Hepatocyte (in vitro differentiated cells): ENCODE results near the gene MRPL3. TPM values are rescaled to one million over a fixed set of nuclear protein-coding genes. Genes with fewer than 3 reads are reported as not detected.

Experiments used
- DNase-seq: peaks from one replicate; pipeline ENCODE4 v3.0.0-alpha.2; 2016; ENCODE audit warnings: low spot score
- H2AFZ ChIP-seq: fragments of 200-600 bp; sonication (generic); 2 replicates; pipeline ENCODE4 v1.6.0; 2016; ENCODE audit warnings: antibody characterized with exemption, mild to moderate bottlenecking
- H3K27ac ChIP-seq: fragments of 200-600 bp; sonication (generic); 2 replicates; pipeline ENCODE4 v1.5.1; 2016; ENCODE audit warnings: mild to moderate bottlenecking
- H3K27me3 ChIP-seq: fragments of 200-600 bp; sonication (generic); 2 replicates; pipeline ENCODE4 v1.6.1; 2016
- H3K36me3 ChIP-seq: fragments of 200-600 bp; sonication (generic); replicated peaks from 2 replicates; pipeline ENCODE4 v1.5.1; 2016; ENCODE audit warnings: low read depth; ENCODE audit not compliant: insufficient read depth
- H3K4me1 ChIP-seq: fragments of 200-600 bp; sonication (generic); 2 replicates; pipeline ENCODE4 v1.5.1; 2016; ENCODE audit warnings: mild to moderate bottlenecking, moderate library complexity; ENCODE audit not compliant: insufficient read depth
- H3K4me2 ChIP-seq: fragments of 200-600 bp; sonication (generic); 2 replicates; pipeline ENCODE4 v1.6.0; 2016
- H3K4me3 ChIP-seq: fragments of 200-600 bp; sonication (generic); 2 replicates; pipeline ENCODE4 v1.5.1; 2016; ENCODE audit warnings: mild to moderate bottlenecking
- H3K79me2 ChIP-seq: fragments of 200-600 bp; sonication (generic); 2 replicates; pipeline ENCODE4 v1.6.0; 2017; ENCODE audit warnings: mild to moderate bottlenecking
- H3K9me2 ChIP-seq: fragments of 200-600 bp; sonication (generic); replicated peaks from 2 replicates; pipeline ENCODE4 v1.6.0; 2017; ENCODE audit warnings: mild to moderate bottlenecking; ENCODE audit not compliant: insufficient read depth
- H3K9me3 ChIP-seq: fragments of 200-600 bp; sonication (generic); 2 replicates; pipeline ENCODE4 v1.5.1; 2016; ENCODE audit warnings: low read depth, mild to moderate bottlenecking
- H4K20me1 ChIP-seq: fragments of 200-600 bp; sonication (generic); 2 replicates; pipeline ENCODE4 v1.6.0; 2016; ENCODE audit warnings: mild to moderate bottlenecking; ENCODE audit not compliant: insufficient read depth, poor library complexity, severe bottlenecking
- CTCF ChIP-seq: fragments of 200-600 bp; sonication (generic); IDR thresholded peaks from 2 replicates; pipeline ENCODE4 v1.5.1; 2016; ENCODE audit warnings: antibody characterized with exemption, mild to moderate bottlenecking; ENCODE audit not compliant: poor library complexity
- EZH2 ChIP-seq: fragments of 200-600 bp; sonication (generic); IDR thresholded peaks from 2 replicates; pipeline ENCODE4 v1.6.1; 2016; ENCODE audit warnings: antibody characterized with exemption, mild to moderate bottlenecking, borderline replicate concordance
- EZH2phosphoT487 ChIP-seq: fragments of 200-600 bp; sonication (generic); IDR thresholded peaks from one replicate; pipeline ENCODE4 v1.6.1; 2018; ENCODE audit warnings: antibody characterized with exemption, mild to moderate bottlenecking, low read depth, moderate library complexity; ENCODE audit not compliant: unreplicated experiment, severe bottlenecking
- WGBS: methylation state at CpG from one replicate; pipeline ENCODE4 v1.1.6; 2016; ENCODE audit warnings: low lambda C conversion rate; ENCODE audit errors: missing lambda C conversion rate; 5-methylcytosine and 5-hydroxymethylcytosine counted together
- polyA plus RNA-seq: library from polyadenylated mRNA; unstranded; fragments of >200 nt; fragmentation: Nextera tagmentation; extraction: Ambion mirVana; gene quantifications from 2 replicates; pipeline ENCODE4 v1.2.1, GENCODE V29; 2016
- total RNA-seq: library from RNA; depleted of rRNA; stranded (reverse); fragments of >200 nt; gene quantifications from 2 replicates; pipeline ENCODE4 v1.2.3, GENCODE V29; 2014

The MRPL3 gene
- total and polyA plus RNA-seq, 2 experiments from 2014 or later: 87.8 to 113 TPM

GRCh38 chr3:131535131-131535530 is 32.4 kb upstream of the MRPL3 start:
- Histone ChIP-seq H4K20me1 (no peaks in the 10 kb centered on the region), H3K27ac (no peak overlapping the region), H2AFZ (no peak overlapping the region), H3K9me2 (no peaks in the 10 kb centered on the region), H3K79me2 (no peaks in the 10 kb centered on the region), H3K4me1 (no peaks in the 10 kb centered on the region), H3K9me3 (no peaks in the 10 kb centered on the region), H3K27me3 (no peaks in the 10 kb centered on the region), H3K4me2 (no peak overlapping the region), H3K36me3 (no peaks in the 10 kb centered on the region), H3K4me3 (no peak overlapping the region)
- TF ChIP-seq EZH2phosphoT487: no peak
- TF ChIP-seq CTCF: no peak
- TF ChIP-seq EZH2: no peak
- DNase-seq: no peak
- WGBS: 84% methylated on average over 3 of the region's 3 CpGs

GRCh38 chr3:131532645-131533044 is 29.9 kb upstream of the MRPL3 start:
- no peak overlapping the region for H3K27ac ChIP-seq
- H3K36me3 ChIP-seq: no peaks in the 10 kb centered on the region
- H2AFZ ChIP-seq: no peak overlapping the region
- H3K9me3 ChIP-seq: no peaks in the 10 kb centered on the region
- no peak for TF ChIP-seq EZH2phosphoT487
- TF ChIP-seq EZH2: no peak
- TF ChIP-seq CTCF: no peak
- no peak overlapping the region for H3K4me3 ChIP-seq
- H3K79me2 ChIP-seq: no peaks in the 10 kb centered on the region
- no peaks in the 10 kb centered on the region for H4K20me1 ChIP-seq
- no peak overlapping the region for H3K4me2 ChIP-seq
- H3K4me1 ChIP-seq: no peaks in the 10 kb centered on the region
- H3K27me3 ChIP-seq: no peaks in the 10 kb centered on the region
- no peaks in the 10 kb centered on the region for H3K9me2 ChIP-seq
- DNase-seq: no peak

- TF ChIP-seq CTCF: no peak
- no peak for TF ChIP-seq EZH2
- no peak for TF ChIP-seq EZH2phosphoT487
- Histone ChIP-seq H3K4me1 (no peaks in the 10 kb centered on the region), H3K9me3 (no peaks in the 10 kb centered on the region), H3K27me3 (no peaks in the 10 kb centered on the region), H3K27ac (no peak overlapping the region), H3K36me3 (no peaks in the 10 kb centered on the region), H3K4me2 (no peak overlapping the region), H2AFZ (no peak overlapping the region), H3K79me2 (no peaks in the 10 kb centered on the region), H3K9me2 (no peaks in the 10 kb centered on the region), H4K20me1 (no peaks in the 10 kb centered on the region), H3K4me3 (no peak overlapping the region)
- no peak for DNase-seq
- WGBS: 76% methylated on average over 1 of the region's 1 CpG
Measured at GRCh38 chr3:131530843-131531242, 28.1 kb upstream of the MRPL3 start.

- no peaks in the 10 kb centered on the region for H3K9me2 ChIP-seq
- H3K4me3 ChIP-seq: no peak overlapping the region
- no peak overlapping the region for H3K27ac ChIP-seq
- WGBS: 82% methylated on average over 1 of the region's 1 CpG
- no peaks in the 10 kb centered on the region for H3K27me3 ChIP-seq
- DNase-seq: no peak
- H3K4me2 ChIP-seq: no peak overlapping the region
- H3K79me2 ChIP-seq: no peaks in the 10 kb centered on the region
- TF ChIP-seq EZH2: no peak
- TF ChIP-seq CTCF: no peak
- TF ChIP-seq EZH2phosphoT487: no peak
- H3K4me1 ChIP-seq: no peaks in the 10 kb centered on the region
- H4K20me1 ChIP-seq: no peaks in the 10 kb centered on the region
- H3K9me3 ChIP-seq: no peaks in the 10 kb centered on the region
- no peak overlapping the region for H2AFZ ChIP-seq
- no peaks in the 10 kb centered on the region for H3K36me3 ChIP-seq
Measured at GRCh38 chr3:131530388-131530787, 27.6 kb upstream of the MRPL3 start.
